K562 (cell line): ENCODE data around the gene OPCML. TPM values are rescaled to one million over a fixed set of nuclear protein-coding genes. Genes with fewer than 3 reads are reported as not detected.

Experiments used
- ATAC-seq: fragments of 200-7000 bp; cut with Tn5 transposase; 3 replicates; pipeline ENCODE4 v1.9.1; 2020; ENCODE audit warnings: moderate library complexity
- BruUV-seq: library from RNA; stranded (reverse); fragments of 400-500 nt; replicated peaks from 2 replicates; lab custom pipeline; 2021; lab: Mats Ljungman, UMichigan
- CTCF ChIA-PET: fragments of 300-600 bp; formaldehyde crosslinking; extraction: SDS; loops from one replicate; lab custom pipeline; 2021; ENCODE audit warnings: low intra/inter-chr PET ratio; lab: Yijun Ruan, JAX
- POLR2A ChIA-PET: fragments of 300-600, 350-650 bp; sonication (Branson Sonifier 250); formaldehyde crosslinking; extraction: SDS; loops from one replicate; lab custom pipeline; 2021; ENCODE audit warnings: antibody characterized with exemption, inconsistent platforms; lab: Yijun Ruan, JAX
- DNase-seq, 4 experiments: peaks; one replicate each; pipeline versions ENCODE4 v3.0.0 to v3.0.0-alpha.2; 2011 to 2018; ENCODE audit warnings: low spot score in 3 of 4, mixed read lengths in 3 of 4; ENCODE audit errors: extremely low read depth in 1 of 4
- FAIRE-seq: peaks from 2 replicates; lab custom pipeline; 2011; peaks lifted over from hg19 to GRCh38; lab: Jason Lieb, UNC
- H2AFZ ChIP-seq: 2 replicates; pipeline ENCODE4 v1.6.0; 2011; ENCODE audit warnings: low read depth, low read length, control low read depth, inconsistent platforms
- H3K27ac ChIP-seq: fragments of 200-600 bp; 3 replicates; pipeline ENCODE4 v1.8.0; 2011; ENCODE audit warnings: low read depth, mild to moderate bottlenecking, control low read depth, inconsistent platforms, low read length, moderate library complexity, mixed read lengths; ENCODE audit errors: extremely low read depth
- H3K27me3 ChIP-seq, 2 experiments: fragments of 300-600 bp in 1 of 2; 2 replicates in 1 of 2; 3 replicates in 1 of 2; pipeline versions ENCODE4 v1.6.0 to v1.8.0; 2011; ENCODE audit warnings: inconsistent platforms in 2 of 2, low read length in 2 of 2, mild to moderate bottlenecking in 1 of 2, mixed read lengths in 1 of 2, moderate library complexity in 1 of 2; ENCODE audit not compliant: control insufficient read depth in 2 of 2, insufficient read depth in 2 of 2
- H3K36me3 ChIP-seq: fragments of 300-600 bp; 3 replicates; pipeline ENCODE4 v1.8.0; 2011; ENCODE audit warnings: mild to moderate bottlenecking, low read length, inconsistent platforms; ENCODE audit not compliant: control insufficient read depth, insufficient read depth
- H3K4me1 ChIP-seq, 2 experiments: fragments of 200-600 bp in 1 of 2; replicated peaks in 1 of 2; 2 replicates in 1 of 2; 3 replicates in 1 of 2; pipeline versions ENCODE4 v1.5.1 to v1.8.0; 2011; ENCODE audit warnings: inconsistent platforms in 2 of 2, low read length in 2 of 2, mild to moderate bottlenecking in 1 of 2, mixed read lengths in 1 of 2, moderate library complexity in 1 of 2; ENCODE audit not compliant: control insufficient read depth in 2 of 2, insufficient read depth in 2 of 2
- H3K4me2 ChIP-seq: 2 replicates; pipeline ENCODE4 v1.6.1; 2011; ENCODE audit warnings: low read length, control low read depth, inconsistent platforms, mixed read lengths; ENCODE audit not compliant: insufficient read depth
- H3K4me3 ChIP-seq: fragments of 200-600 bp; sonication (generic), shearing (Covaris generic); 2 replicates; pipeline ENCODE4 v1.5.1; 2016; ENCODE audit warnings: control low read depth, inconsistent platforms
- H3K79me2 ChIP-seq: fragments of 200-600 bp; 3 replicates; pipeline ENCODE4 v1.8.0; 2011; ENCODE audit warnings: low read length, inconsistent platforms; ENCODE audit not compliant: control insufficient read depth, insufficient read depth
- H3K9ac ChIP-seq, 2 experiments: 2 replicates each; pipeline versions ENCODE4 v1.6.0 to v1.6.1; 2011; ENCODE audit warnings: low read depth in 2 of 2, low read length in 2 of 2, control low read depth in 1 of 2, inconsistent platforms in 1 of 2, mild to moderate bottlenecking in 1 of 2, mixed read lengths in 1 of 2; ENCODE audit not compliant: insufficient read depth in 1 of 2
- H3K9me1 ChIP-seq: one replicate; pipeline ENCODE4 v1.6.0; 2011; ENCODE audit warnings: inconsistent platforms, mild to moderate bottlenecking, low read length, moderate library complexity; ENCODE audit not compliant: control insufficient read depth, insufficient read depth
- H3K9me3 ChIP-seq: replicated peaks from 2 replicates; pipeline ENCODE4 v1.5.1; 2011; ENCODE audit warnings: low read depth, low read length, inconsistent platforms; ENCODE audit not compliant: control insufficient read depth, insufficient read depth
- H4K20me1 ChIP-seq: replicated peaks from 2 replicates; pipeline ENCODE4 v1.6.1; 2011; ENCODE audit warnings: low read length, inconsistent platforms, mixed read lengths; ENCODE audit not compliant: control insufficient read depth, insufficient read depth
- BRF2 ChIP-seq: IDR thresholded peaks from 3 replicates; pipeline ENCODE4 v1.6.1; 2011; ENCODE audit warnings: borderline replicate concordance, mild to moderate bottlenecking; ENCODE audit not compliant: insufficient read length, insufficient read depth
- CEBPB ChIP-seq: fragments of 450-650 bp; IDR thresholded peaks from 2 replicates; pipeline ENCODE4 v1.6.1; 2016; ENCODE audit warnings: missing genetic modification characterization, missing compliant biosample characterization
- CREBBP ChIP-seq: IDR thresholded peaks from one replicate; pipeline ENCODE4 v1.6.1; 2012; ENCODE audit warnings: low read depth, mild to moderate bottlenecking, control low read depth, inconsistent platforms, low read length
- JUNB ChIP-seq: fragments of 450-650 bp; formaldehyde crosslinking; conservative IDR thresholded peaks from 2 replicates; pipeline ENCODE4 v1.4.0; 2020; ENCODE audit warnings: mild to moderate bottlenecking
- MAX ChIP-seq: sonication (generic); formaldehyde crosslinking; IDR thresholded peaks from 2 replicates; pipeline ENCODE4 v1.9.0; 2022; ENCODE audit warnings: mild to moderate bottlenecking, missing genetic modification reagents
- PHF21A ChIP-seq: fragments of 450-650 bp; IDR thresholded peaks from 2 replicates; pipeline ENCODE4 v1.6.1; 2017; ENCODE audit warnings: low read depth, borderline replicate concordance
- SLC30A9 ChIP-seq: fragments of 250-450 bp; sonication (Bioruptor Pico); IDR thresholded peaks from 2 replicates; pipeline ENCODE4 v1.8.0; 2022; ENCODE audit warnings: mild to moderate bottlenecking, moderate library complexity
- SMC3 ChIP-seq: conservative IDR thresholded peaks from 2 replicates; pipeline ENCODE4 v1.6.1; 2011; ENCODE audit warnings: low read depth, low read length, improper control_type of control experiment; ENCODE audit not compliant: insufficient read depth
- WGBS: fragments of 100-300 bp; shearing (Covaris generic); methylation state at CpG from one replicate; pipeline ENCODE4 v1.1.6; 2016; ENCODE audit warnings: low coverage, mixed read lengths; ENCODE audit not compliant: insufficient coverage; ENCODE audit errors: missing lambda C conversion rate; 5-methylcytosine and 5-hydroxymethylcytosine counted together
- in situ Hi-C: fragments of 300-500 bp; cut with MboI; formaldehyde crosslinking; loops from 4 replicates; pipeline ENCODE4 v1.15.0; 2018; ENCODE audit warnings: inconsistent platforms, mixed read lengths
- intact Hi-C: fragments of 100-400 bp; cut with micrococcal nuclease; formaldehyde crosslinking; loops from 2 replicates; pipeline ENCODE4 v1.14.2; 2022
- polyA plus RNA-seq, 8 experiments: library from polyadenylated mRNA; depleted of rRNA in 4 of 8; stranded (reverse) in 5 of 8; unstranded in 3 of 8; fragments of >200 nt; fragmentation: Nextera tagmentation in 2 of 8; fragmentation: Illumina TruSeq in 1 of 8; extraction: Ambion mirVana in 2 of 8; extraction: Trizol in 1 of 8; gene quantifications; 2 replicates each; pipeline versions ENCODE4 v1.2.1 to v1.2.3, GENCODE V29; 2011 to 2014; ENCODE audit warnings: inconsistent platforms in 1 of 8, missing spikeins in 1 of 8
- total RNA-seq, 7 experiments: library from RNA; depleted of rRNA in 6 of 7; stranded (reverse); fragments of >200 nt in 6 of 7; fragmentation: Illumina TruSeq in 2 of 7; extraction: Trizol in 2 of 7; gene quantifications; 2 replicates each; pipeline versions ENCODE4 v1.2.1 to v1.2.3, GENCODE V29; 2011 to 2021; ENCODE audit warnings: low replicate concordance in 1 of 7

OPCML gene
- total and polyA plus RNA-seq, 9 of the 15 experiments (the other 6 are each of a cell fraction or from before 2014, with no cell fraction given) = not detected

- no peak overlapping the region for H2AFZ ChIP-seq
- H3K4me1 ChIP-seq = no peaks in the 10 kb centered on the region
- intact Hi-C loops (no loop called here), in situ Hi-C loops (no loop called here)
- H3K4me2 ChIP-seq = no peak overlapping the region
- no peaks in the 10 kb centered on the region for H3K27me3 ChIP-seq
- TF ChIP-seq SMC3 = no peak
- no peak for TF ChIP-seq SLC30A9 (CRISPR knock-in tag)
- no peak for TF ChIP-seq CREBBP
- TF ChIP-seq JUNB (CRISPR knock-in tag) = no peak
- no peak for TF ChIP-seq CEBPB (tag)
- TF ChIP-seq PHF21A = no peak
- no peak for TF ChIP-seq BRF2
- no peak for TF ChIP-seq MAX
- H3K9ac ChIP-seq = no peak overlapping the region
- ChIA-PET CTCF (no interaction called here), POLR2A (no interaction called here)
- no peaks in the 10 kb centered on the region for H4K20me1 ChIP-seq
- 0 out of 2 replicates have a peak, but pooled peaks cover 1% of the 10 kb centered on the region for H3K9me3 ChIP-seq
- no peak overlapping the region for H3K27ac ChIP-seq
- no peaks in the 10 kb centered on the region for H3K36me3 ChIP-seq
- ATAC-seq (no peak), FAIRE-seq (no peak), DNase-seq (no peak)
- no peaks in the 10 kb centered on the region for H3K79me2 ChIP-seq
- no peak overlapping the region for H3K4me3 ChIP-seq
- WGBS = 3% methylated on average over 3 of the region's 3 CpGs
- no TSS peak for BruUV-seq
- H3K9me1 ChIP-seq = no peaks in the 10 kb centered on the region
Measured at GRCh38 chr11:132367293-132367692, 1165.0 kb downstream of the OPCML start.
